AG09309 (cell line): ENCODE data around the gene PDLIM1.

ENCODE experiments used
- DNase-seq: peaks from one replicate; pipeline ENCODE4 v3.0.0-alpha.2; 2010; ENCODE audit warnings: low read depth
- H3K4me3 ChIP-seq: 2 replicates; pipeline ENCODE4 v1.5.1; 2011; ENCODE audit warnings: mild to moderate bottlenecking, low read depth, low read length, moderate library complexity; ENCODE audit not compliant: control insufficient read depth
- CTCF ChIP-seq: IDR thresholded peaks from 2 replicates; pipeline ENCODE4 v1.5.1; 2011; ENCODE audit warnings: mild to moderate bottlenecking, low read depth, low read length, inconsistent platforms; ENCODE audit not compliant: insufficient read depth, control insufficient read depth; ENCODE audit errors: missing control alignments

Gene PDLIM1

GRCh38 chr10:95300022-95300539 is 9.3 kb upstream of the PDLIM1 start:
- no peak for DNase-seq
- H3K4me3 ChIP-seq: no peak overlapping the region
- TF ChIP-seq CTCF: no peak

GRCh38 chr10:95297402-95297801 is 6.6 kb upstream of the PDLIM1 start:
- DNase-seq: no peak
- TF ChIP-seq CTCF: no peak
- no peak overlapping the region for H3K4me3 ChIP-seq

GRCh38 chr10:95296764-95297163 is 6.0 kb upstream of the PDLIM1 start:
- TF ChIP-seq CTCF: no peak
- no peak for DNase-seq
- no peak overlapping the region for H3K4me3 ChIP-seq

- peak overlapping the region; percentile 48 for H3K4me3 ChIP-seq
- no peak for DNase-seq
Measured at GRCh38 chr10:95295031-95295755, 4.4 kb upstream of the PDLIM1 start.

GRCh38 chr10:95293631-95294030 is 2.8 kb upstream of the PDLIM1 start:
- DNase-seq: no peak
- no peak overlapping the region for H3K4me3 ChIP-seq
- TF ChIP-seq CTCF: no peak

More at GRCh38 chr10:95295031-95295755, 4.4 kb upstream of the PDLIM1 start:
- no peak for TF ChIP-seq CTCF

- TF ChIP-seq CTCF: no peak
- H3K4me3 ChIP-seq: peak overlapping the region; percentile 82
- no peak for DNase-seq
Measured at GRCh38 chr10:95291365-95292039, 699 bp upstream of the PDLIM1 start.
